AG04450 (cell line): Measurements from ENCODE around the gene PAH. TPM values are rescaled to one million over a fixed set of nuclear protein-coding genes. Genes with fewer than 3 reads are reported as not detected.

Experiments used
- CTCF ChIA-PET: fragments of 300-600, 350-600 bp; formaldehyde crosslinking; extraction: SDS; loops from one replicate; lab custom pipeline; 2022; ENCODE audit warnings: antibody characterized with exemption, inconsistent platforms; lab: Charles Lee
- POLR2A ChIA-PET: fragments of 350-600 bp; formaldehyde crosslinking; extraction: SDS; loops from one replicate; lab custom pipeline; 2021; ENCODE audit warnings: antibody characterized with exemption, inconsistent platforms; lab: Yijun Ruan, JAX
- DNase-seq: peaks from one replicate; pipeline ENCODE4 v3.0.0-alpha.2; 2011; ENCODE audit warnings: low read depth, low spot score
- H3K27ac ChIP-seq: one replicate; pipeline ENCODE4 v1.5.1; 2012; ENCODE audit warnings: low read depth, low read length, control low read depth
- H3K27me3 ChIP-seq: one replicate; pipeline ENCODE4 v1.6.0; 2012; ENCODE audit warnings: low read length; ENCODE audit not compliant: control insufficient read depth, insufficient read depth
- H3K4me3 ChIP-seq: 2 replicates; pipeline ENCODE4 v1.5.1; 2011; ENCODE audit warnings: mild to moderate bottlenecking, low read depth, low read length, control low read depth
- H3K9me3 ChIP-seq: 2 replicates; pipeline ENCODE4 v1.5.1; 2012; ENCODE audit warnings: low read length; ENCODE audit not compliant: control insufficient read depth, insufficient read depth
- CTCF ChIP-seq: IDR thresholded peaks from 2 replicates; pipeline ENCODE4 v1.5.1; 2011; ENCODE audit warnings: low read depth, low read length, control low read depth, inconsistent platforms
- polyA plus RNA-seq: library from polyadenylated mRNA; depleted of rRNA; stranded (reverse); fragments of >200 nt; gene quantifications from 2 replicates; pipeline ENCODE4 v1.2.3, GENCODE V29; 2011

Gene PAH
- polyA plus RNA-seq, 1 experiment: not detected

- H3K27ac ChIP-seq: no peak overlapping the region
- ChIA-PET CTCF (no interaction called here), POLR2A (no interaction called here)
- H3K4me3 ChIP-seq: no peak overlapping the region
- no peak for TF ChIP-seq CTCF
- no peaks in the 10 kb centered on the region; the same call in 1 of the 2 replicates for H3K9me3 ChIP-seq
- no peaks in the 10 kb centered on the region for H3K27me3 ChIP-seq
- DNase-seq: no peak
Measured at GRCh38 chr12:102808412-102808811, 108.6 kb downstream of the PAH start.

- CTCF ChIA-PET: no interaction called here
- Histone ChIP-seq H3K9me3 (no peaks in the 10 kb centered on the region; the same call in 1 of the 2 replicates), H3K27me3 (no peaks in the 10 kb centered on the region), H3K4me3 (no peak overlapping the region), H3K27ac (no peak overlapping the region)
- POLR2A ChIA-PET: no interaction called here
- DNase-seq: no peak
- TF ChIP-seq CTCF: no peak
Measured at GRCh38 chr12:102806592-102806991, 110.5 kb downstream of the PAH start.

- no peak overlapping the region for H3K4me3 ChIP-seq
- CTCF ChIA-PET: no interaction called here
- TF ChIP-seq CTCF: no peak
- no peak for DNase-seq
- H3K9me3 ChIP-seq: no peaks in the 10 kb centered on the region; the same call in 1 of the 2 replicates
- no peak overlapping the region for H3K27ac ChIP-seq
- no peaks in the 10 kb centered on the region for H3K27me3 ChIP-seq
- POLR2A ChIA-PET: no interaction called here
Measured at GRCh38 chr12:102806110-102806509, 110.9 kb downstream of the PAH start.

GRCh38 chr12:102800565-102800964, 116.5 kb downstream of the PAH start:
- H3K27me3 ChIP-seq: no peaks in the 10 kb centered on the region
- TF ChIP-seq CTCF: no peak
- POLR2A ChIA-PET: no interaction called here
- no peak overlapping the region for H3K4me3 ChIP-seq
- H3K9me3 ChIP-seq: peaks cover 3% of the 10 kb centered on the region; the same call in 1 of the 2 replicates
- no peak overlapping the region for H3K27ac ChIP-seq
- no peak for DNase-seq
- CTCF ChIA-PET: no interaction called here

- H3K27ac ChIP-seq: no peak overlapping the region
- H3K4me3 ChIP-seq: no peak overlapping the region
- TF ChIP-seq CTCF: no peak
- POLR2A ChIA-PET: no interaction called here
- H3K9me3 ChIP-seq: peaks cover 3% of the 10 kb centered on the region; the same call in 1 of the 2 replicates
- no peak for DNase-seq
- H3K27me3 ChIP-seq: no peaks in the 10 kb centered on the region
- CTCF ChIA-PET: no interaction called here
Measured at GRCh38 chr12:102799229-102799628, 117.8 kb downstream of the PAH start.
